ENCODE data around the gene SKOR2.

DNA sequence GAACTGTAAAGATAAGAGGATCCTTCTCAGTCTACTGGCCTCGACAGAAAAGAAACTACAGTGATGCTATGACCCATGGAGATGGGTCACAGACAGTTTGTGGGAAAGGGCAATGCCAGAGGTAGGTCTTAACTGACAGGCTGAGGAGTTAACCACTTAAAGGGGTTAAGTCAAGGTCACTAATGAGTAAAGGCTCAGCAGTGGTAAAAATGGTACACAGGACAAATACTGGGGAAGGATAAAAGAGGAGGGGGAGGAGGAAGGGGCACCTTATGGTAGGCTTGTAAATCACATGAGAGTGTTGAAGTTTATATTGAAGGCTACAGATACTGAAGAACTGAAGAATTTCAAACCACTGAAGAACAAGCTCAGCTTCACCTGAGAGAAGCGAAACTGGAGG, 85.2 kb downstream of the SKOR2 start:
- TF ChIP-seq CTCF (IDR thresholded peaks at IDR 0.05 in 4 of 5, conservative IDR thresholded peaks at IDR 0.05 in 1 of 5) (no peak), POLR2A (IDR thresholded peaks at IDR 0.05) (no peak)
